GM21529 (cell line): ENCODE data around the gene OR2T2.
"Not testable (repeated sequence)": the region's sequence is repeated elsewhere in the genome, so short reads cannot be mapped to it uniquely, and the experiment has no call there.

ENCODE experiments used
- ATAC-seq: cut with Tn5 transposase; IDR thresholded peaks from one replicate; pipeline ENCODE4 v1.9.1; 2021; ENCODE audit not compliant: unreplicated experiment

The OR2T2 gene, protein sequence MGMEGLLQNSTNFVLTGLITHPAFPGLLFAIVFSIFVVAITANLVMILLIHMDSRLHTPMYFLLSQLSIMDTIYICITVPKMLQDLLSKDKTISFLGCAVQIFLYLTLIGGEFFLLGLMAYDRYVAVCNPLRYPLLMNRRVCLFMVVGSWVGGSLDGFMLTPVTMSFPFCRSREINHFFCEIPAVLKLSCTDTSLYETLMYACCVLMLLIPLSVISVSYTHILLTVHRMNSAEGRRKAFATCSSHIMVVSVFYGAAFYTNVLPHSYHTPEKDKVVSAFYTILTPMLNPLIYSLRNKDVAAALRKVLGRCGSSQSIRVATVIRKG

DNA sequence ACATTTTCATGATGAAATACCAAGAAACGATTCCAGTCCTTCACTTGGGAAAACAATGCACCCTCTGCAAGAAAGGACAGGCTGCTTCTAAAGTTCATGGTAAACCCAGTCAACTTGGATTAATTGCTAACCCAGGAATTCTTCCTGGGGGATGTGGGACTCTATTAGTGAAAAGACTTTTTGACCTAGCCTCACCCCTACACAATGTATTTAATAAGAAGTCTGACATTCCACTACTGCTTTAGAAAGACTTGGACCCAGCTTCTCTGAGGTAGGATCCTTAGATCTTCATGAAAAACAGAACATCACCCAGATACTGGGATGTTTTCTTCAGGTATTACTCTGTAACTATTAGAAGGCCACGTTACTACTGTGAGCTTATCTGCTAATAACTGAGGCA, at the start of gene OR2T2:
Gene OR2T2 (plus strand): TSS at position 239 of the 400 bp plus-strand sequence. CDS start 7,161 bp downstream, outside the sequence.
- not testable (repeated sequence) for ATAC-seq

DNA sequence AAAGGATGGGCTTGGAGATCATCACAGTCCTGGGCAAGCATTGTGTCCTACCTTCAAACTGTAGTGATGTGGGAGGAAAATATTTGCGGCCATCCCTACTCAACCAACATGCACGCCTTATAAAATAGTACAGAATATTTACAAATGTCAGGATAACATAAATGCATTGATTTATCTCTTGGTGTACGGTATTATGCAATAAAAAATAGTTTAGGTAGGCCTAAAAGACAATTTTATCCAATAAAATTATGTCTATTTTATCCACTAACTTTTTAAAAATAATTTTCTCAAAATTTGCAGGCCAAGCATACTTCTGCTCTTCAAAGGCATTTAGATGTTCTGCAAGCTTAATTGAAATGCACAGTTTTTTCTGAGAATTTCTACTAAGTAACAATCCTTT, 42.7 kb upstream of the OR2T2 start, which contains the start of gene OR2T1:
Gene OR2T1 (plus strand): TSS at position 301 of the 400 bp plus-strand sequence. CDS start 3,100 bp downstream, outside the sequence.
- no peak for ATAC-seq

DNA sequence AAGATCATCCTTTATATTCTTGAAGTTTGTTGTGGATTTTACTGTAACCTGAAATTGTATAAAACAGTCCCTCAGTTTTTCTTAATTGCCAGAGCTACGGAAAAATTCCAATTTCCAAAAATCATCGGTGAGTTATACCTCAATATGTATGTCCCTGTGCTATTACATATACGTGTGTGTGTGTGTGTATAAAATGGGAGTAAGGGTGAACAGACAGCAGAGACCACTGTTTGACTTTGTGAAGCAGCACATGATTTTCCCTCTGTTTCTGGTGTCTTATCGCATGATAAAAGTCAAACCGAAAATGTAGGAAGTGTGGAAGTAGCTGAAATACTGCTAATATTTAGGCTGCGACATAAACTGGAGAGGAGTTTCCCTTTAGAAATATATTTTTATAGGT, 41.4 kb upstream of the OR2T2 start:
- no peak for ATAC-seq

DNA sequence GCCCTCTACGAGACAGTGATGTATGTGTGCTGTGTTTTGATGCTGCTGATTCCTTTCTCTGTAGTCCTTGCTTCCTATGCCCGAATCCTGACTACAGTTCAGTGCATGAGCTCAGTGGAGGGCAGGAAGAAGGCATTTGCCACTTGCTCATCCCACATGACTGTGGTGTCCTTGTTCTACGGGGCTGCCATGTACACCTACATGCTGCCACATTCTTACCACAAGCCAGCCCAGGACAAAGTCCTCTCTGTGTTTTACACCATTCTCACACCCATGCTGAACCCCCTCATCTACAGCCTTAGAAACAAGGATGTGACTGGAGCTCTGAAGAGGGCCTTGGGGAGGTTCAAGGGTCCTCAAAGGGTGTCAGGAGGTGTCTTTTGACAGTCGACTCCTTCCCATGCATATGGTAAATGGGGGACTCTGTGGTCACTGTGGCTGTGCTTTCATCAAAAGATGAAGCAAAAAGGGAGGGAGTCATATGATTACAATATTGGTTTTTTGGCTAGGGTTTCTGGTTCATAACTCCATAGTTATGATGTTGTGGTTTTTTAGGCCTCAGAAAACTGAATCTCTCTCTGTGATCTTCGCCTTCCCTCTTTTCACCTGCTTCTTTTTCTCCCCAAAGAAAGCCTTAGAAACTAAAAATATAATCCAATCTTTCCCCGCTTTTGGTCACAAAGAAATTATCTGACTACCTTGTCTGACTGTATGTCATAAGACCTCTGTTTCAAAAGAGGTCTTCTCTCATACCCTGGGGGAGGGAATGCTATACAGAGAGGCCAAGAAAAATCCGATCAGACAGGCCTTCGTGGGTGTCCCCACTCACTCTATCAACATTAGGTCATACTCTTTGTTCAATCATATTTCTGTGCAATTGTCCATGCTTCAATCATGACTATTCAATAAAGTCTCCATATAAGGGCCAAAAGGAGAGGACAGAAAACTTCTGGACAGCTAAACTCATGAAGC, 38.4 kb upstream of the OR2T2 start:
- no peak for ATAC-seq

DNA sequence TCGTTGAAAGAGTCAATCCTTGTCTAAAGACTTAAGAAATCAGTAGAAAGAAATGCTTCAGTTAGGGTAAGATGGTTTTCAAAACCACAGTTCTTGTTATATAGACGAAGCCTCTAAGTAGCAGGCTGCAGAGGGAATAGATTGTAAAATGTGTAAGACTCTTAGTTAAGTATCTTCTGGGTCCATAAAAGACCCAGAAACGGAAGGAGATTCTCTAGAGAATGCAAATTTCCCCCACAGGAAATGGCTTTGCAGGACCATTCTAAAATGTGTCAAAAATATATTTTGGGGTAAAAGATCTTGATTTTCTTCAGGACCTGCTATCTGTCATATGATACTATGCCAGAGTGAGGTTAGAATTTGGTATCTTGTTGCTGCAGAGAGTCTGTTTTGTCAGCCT, 29.2 kb upstream of the OR2T2 start:
- peak; percentile 45 for ATAC-seq

DNA sequence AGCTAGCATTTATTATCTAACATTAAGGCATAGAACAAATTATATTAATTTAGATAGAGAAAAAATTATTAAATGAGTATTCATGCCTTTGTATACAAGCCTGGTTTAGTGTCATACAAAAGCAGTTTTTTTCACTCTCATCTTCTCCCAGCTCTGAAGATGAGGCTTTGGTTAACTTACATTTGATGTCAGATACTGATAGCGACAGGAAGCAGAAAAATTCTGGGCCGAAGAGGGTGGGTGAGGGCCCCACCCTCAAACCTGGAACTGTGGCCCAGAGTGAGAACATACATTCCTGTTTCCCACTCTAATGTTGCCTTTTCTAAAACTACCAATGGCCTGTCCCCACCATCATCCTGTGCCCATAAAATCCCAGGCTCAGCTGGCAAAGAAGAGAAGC, 27.6 kb upstream of the OR2T2 start:
- no peak for ATAC-seq

DNA sequence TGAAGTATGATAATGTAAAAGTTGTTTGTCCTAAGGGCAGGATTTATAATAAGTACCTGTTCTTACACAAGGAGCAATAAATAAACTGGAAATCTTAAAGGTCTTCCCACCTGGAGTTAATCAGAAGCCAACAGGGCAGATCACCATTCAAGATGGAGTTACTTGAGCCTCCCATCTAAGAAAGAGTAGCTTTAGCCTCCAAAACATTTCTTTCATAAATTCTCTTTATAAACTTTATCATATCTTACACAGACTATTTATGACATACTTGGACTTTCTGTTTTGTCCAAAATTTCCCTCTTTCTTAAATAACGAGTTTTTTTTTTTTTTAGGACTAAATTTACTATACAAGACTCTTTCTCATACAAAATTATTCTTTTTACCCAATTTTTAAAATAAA, 24.1 kb upstream of the OR2T2 start:
- ATAC-seq: no peak

DNA sequence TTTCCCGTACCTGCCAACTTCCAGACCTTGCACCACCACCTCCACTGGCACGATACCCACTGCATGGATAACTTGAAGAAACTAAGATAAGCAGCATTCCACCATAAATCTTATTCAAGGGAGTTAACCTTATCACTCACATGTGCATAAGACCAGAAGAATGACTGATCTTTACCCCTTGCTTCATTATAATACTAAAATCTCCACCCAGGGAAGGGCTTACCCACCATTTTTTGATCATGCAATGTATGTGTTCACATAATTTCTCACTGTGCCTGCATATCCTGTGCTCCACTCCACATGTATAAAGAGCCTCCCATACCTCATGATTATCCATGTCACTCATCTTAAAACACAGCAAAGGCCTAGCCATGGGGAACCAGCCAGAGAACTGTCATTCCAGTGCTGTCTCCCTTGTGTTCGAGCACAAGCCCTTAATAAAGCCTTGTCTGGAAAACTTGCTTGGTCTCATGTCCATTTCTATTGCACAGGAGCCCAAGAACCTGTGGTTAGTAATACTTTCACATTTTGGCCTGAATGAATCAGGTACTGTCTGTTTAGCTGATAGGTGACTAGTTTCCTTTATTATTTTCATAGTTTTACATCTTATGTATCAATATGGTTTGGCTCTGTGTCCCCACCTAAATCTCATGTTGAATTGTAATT, 17.8 kb upstream of the OR2T2 start:
- peak; percentile 44 for ATAC-seq

DNA sequence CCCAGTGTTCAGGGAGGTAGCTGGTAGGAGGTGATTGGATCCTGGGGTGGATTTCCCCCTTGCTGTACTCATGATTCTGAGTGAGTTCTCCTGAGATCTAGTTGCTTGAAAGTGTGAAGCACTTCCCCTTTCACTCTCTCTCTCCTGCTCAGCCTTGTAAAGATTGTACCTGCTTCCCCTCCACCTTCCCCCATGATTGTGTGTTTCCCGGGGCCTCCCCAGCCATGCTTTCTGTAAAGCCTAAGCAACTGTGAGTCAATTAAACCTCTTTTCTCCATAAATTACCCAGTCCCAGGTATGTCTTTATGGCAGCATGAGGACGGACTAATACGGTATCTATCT, 17.3 kb upstream of the OR2T2 start:
- ATAC-seq: peak; percentile 94

DNA sequence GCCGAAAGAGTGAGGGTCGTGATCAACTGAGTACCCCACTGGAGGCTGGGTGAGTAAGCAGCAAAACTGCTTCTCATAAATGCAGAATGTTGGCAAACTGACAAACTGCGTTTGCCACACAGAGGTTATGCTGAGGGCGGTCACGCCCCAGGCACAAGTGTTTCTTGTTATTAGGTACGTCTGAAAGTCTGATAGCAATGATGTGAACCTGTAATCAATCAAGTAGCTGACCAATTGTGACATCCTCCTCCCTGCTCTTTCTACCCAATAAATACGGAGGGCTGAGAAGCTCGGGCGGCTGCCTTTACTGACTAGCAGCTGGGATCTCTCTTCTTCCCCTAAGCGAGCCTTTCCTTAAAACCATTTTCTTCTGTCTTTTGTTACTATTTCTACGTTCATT, 13.8 kb upstream of the OR2T2 start:
- ATAC-seq: not testable (repeated sequence)

DNA sequence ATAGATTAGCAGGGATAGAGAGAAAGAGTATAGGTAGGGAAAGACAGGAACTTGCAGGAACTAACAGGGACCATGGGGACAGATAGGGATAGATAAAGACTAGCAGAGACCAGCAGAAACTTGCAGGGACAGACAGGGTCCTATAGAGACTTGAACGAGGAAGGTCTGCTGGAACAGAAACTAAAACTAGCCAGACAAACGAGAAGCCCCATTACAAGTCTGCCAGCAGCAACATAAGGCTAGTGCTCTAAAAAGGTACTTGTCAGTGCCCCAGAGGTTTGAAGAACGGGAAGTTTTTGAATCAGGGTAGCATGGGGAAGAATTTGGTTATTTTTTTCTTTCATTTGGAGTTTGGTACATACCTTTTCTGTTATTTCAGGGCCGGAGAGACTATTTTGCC, 13.2 kb upstream of the OR2T2 start:
- ATAC-seq: peak; percentile 33

DNA sequence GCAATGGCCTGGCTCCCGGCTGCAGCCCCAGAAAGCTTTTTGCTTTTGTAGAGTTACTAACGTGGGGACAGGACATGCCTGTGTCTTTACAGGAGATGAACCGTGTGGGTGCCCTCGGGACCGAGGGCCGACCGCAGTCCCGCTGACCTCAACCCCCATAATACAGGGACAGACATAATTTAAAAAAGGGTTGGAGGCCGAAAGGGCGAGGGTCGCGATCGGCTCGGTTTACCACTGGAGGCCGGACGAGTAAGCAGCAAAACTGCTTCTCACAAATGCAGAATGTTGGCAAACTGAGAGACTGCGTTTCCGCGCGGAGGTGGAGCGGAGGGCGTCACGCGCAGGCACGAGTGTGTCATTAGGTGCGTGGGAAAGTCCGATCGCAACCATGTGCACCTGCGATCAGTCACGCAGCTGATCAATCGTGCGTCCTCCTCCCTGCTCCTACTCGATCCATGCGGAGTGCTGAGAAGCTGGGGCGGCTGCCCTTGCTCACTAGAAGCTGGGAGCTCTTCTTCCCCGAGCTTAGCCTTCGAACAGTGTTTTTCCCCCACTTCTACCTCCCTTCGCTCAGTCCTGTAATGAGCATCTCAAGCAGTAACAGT, 11.5 kb upstream of the OR2T2 start:
- not testable (repeated sequence) for ATAC-seq

DNA sequence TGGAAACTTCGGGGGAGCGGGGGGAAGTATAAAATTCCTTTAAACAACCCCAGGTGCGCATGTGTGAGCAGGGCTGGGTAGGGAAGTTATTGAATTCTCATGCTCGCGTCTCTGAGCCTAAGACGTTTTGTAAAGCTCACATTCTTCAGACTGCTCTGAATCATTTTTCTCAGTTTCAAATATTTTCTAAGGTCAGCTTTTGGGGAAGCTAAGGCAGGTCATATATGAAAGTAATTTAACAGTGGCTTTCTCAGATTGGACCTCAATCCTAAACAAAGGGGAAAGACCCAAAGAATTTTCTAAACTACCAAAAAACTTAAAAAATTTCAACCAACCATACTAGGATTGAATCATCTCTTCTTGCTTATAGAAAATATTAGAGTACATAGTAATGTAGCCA, 10.5 kb upstream of the OR2T2 start:
- ATAC-seq: peak; percentile 44

DNA sequence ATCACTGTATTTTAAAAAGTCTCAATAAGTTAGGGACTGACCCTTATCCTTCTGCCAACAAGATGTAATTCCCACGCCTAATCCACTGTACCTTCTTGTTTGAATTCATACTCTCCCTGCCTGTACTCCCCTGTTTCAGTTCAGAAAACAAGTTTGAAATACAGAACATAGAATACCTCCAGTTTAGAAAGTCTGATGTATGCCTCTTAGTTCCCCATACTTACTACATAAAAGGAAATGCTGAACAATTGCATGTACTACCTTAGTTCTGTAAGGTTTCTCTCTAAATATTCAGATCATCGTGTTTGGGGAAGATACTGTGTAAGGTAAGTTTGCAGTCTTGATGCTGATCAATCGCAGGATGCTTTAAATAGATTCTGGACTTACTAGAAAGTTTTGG, 9.1 kb upstream of the OR2T2 start:
- peak; percentile 57 for ATAC-seq

DNA sequence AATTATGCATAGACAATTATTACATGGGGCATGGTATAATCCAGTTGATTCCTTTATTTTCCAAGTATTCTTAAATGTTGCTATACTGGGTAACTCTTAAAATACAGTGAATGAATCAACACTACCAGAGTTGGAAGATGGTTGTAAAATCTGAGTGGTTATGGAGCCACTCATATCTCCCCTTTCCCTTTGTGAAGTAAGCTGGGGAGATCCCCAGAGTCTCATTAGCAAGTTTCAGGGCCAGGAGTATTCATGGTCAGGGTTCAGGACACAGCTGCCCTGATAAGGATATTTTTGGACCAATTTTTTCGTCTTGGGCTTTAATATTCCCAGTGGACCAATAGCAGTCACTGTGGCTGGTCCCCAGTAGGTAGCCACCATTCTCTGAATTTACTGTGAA, 6.8 kb upstream of the OR2T2 start:
- not testable (repeated sequence) for ATAC-seq

DNA sequence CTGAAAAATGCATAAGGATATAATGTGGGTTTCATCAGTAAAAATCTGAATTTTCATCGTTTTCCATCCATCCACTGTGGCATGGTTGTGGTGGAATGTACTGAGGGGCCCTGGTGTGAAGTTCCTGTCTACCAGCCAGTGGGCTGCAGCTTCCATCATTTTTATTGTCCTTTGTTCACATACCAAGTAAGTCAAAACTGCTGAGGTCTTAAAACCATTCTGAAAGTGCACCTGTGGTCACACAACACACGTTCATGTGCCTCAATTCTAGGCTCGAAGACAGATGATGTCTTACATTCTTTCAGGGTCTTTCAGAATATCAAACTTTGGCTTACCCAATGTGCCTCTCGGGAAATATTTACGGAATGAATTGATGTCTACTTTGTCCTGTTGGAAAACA, 6.2 kb upstream of the OR2T2 start:
- ATAC-seq: not testable (repeated sequence)

DNA sequence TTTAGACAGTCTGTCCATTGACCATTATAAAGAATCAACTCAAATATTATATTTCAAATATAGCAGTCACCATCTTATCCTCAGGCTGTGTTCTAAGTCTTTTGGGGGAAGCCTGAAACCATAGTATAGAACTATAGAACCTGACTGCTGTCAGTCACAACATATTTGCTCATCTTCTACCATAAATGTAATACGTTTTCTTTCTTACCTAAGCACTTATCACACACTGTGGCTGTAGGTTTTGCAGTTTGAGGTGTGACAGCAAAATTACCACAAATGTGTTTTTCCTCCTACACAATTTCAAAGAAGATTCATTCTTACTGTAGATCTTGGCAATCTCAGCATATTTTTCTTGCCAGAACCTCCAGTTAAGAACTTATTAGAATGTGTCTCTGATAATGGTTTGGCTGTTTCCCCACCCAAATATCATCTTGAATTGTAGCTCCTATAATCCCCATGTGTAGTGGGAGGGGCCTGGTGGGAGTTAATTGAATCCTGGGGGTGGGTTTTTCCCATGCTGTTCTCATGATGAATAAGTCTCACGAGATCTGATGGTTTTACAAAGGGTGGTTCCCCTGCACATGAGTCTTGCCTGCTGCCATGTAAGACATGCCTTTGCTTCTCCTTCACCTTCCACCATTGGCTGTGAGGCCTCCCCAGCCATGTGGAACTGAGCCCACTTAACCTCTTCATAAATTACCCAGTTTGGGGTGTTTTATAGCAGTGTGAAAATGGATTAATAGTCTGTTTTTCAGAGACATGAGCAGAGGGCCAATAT, 2.7 kb upstream of the OR2T2 start:
- ATAC-seq: not testable (repeated sequence)

DNA sequence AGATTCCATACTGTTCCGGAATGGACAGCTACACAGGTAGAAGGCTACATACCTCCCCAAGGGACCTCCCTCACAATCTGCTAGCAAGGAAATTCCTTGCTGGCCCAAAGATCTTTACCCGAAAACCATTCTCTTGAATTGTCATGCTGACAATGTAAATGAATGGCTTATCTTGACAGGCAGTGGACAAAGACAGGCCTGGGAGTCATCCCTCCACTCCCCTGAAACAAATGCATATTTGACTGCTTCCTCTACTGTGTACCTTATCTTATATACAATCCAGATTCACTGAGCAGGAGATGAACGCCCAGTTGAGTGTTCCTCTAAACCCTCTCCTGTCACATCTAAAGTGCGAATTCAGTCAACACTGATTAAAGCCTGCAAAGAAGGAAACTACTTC, 834 bp upstream of the OR2T2 start:
- not testable (repeated sequence) for ATAC-seq

DNA sequence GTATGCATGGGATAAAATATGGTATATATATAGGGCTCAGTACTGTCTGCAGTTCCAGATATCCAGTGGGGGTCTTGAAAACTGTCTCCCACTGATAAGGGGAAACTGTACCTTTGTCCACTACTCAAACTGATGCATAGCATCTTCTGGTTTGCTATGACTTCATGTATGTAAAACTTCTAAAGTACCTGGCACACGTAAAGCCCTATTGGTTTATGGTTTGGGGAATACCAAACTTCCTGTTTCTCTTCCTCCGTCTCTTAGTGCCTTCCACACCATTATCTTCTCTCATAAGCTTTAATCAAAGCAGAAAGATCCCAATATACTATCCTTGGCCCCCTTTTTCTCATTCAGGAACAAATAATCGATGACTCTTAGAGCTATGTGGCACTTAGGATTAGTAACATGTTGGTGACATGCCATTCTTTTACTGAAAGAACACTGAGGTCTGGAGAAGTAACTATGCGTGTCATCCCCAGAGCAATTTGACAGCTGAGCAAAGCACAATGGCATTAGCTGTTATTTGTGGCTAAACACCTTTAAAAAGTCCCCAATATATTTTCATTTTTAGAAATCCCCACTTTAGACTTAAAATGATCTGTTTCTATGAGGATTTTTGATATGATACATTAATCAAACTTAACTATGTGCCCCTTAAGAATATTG, 3.1 kb downstream of the OR2T2 start:
- ATAC-seq: peak; percentile 53
